GM18502 (cell line): ENCODE results near the gene CCDC81.

Experiments used
- ATAC-seq: cut with Tn5 transposase; IDR thresholded peaks from one replicate; pipeline ENCODE4 v1.9.1; 2021; ENCODE audit warnings: mild to moderate bottlenecking; ENCODE audit not compliant: unreplicated experiment, poor library complexity

The CCDC81 gene

GRCh38 chr11:86435711-86436110 is 61.0 kb downstream of the CCDC81 start:
- ATAC-seq = no peak

- no peak for ATAC-seq
Observed at GRCh38 chr11:86438685-86439084, 64.0 kb downstream of the CCDC81 start.

GRCh38 chr11:86440305-86440716 is 65.6 kb downstream of the CCDC81 start:
- no peak for ATAC-seq

GRCh38 chr11:86440843-86441242 is 66.2 kb downstream of the CCDC81 start:
- no peak for ATAC-seq

- no peak for ATAC-seq
Observed at GRCh38 chr11:86442420-86442819, 67.7 kb downstream of the CCDC81 start.

GRCh38 chr11:86442827-86443226 is 68.1 kb downstream of the CCDC81 start:
- ATAC-seq = no peak

- no peak for ATAC-seq
Observed at GRCh38 chr11:86443415-86443814, 68.7 kb downstream of the CCDC81 start.

- ATAC-seq = no peak
Observed at GRCh38 chr11:86444981-86445380, 70.3 kb downstream of the CCDC81 start.

- no peak for ATAC-seq
Observed at GRCh38 chr11:86446163-86446923, 71.7 kb downstream of the CCDC81 start.

- ATAC-seq = no peak
Observed at GRCh38 chr11:86446924-86447285, 72.2 kb downstream of the CCDC81 start.

GRCh38 chr11:86447763-86448480 is 73.2 kb downstream of the CCDC81 start:
- ATAC-seq = peak; percentile 47

- no peak for ATAC-seq
Observed at GRCh38 chr11:86449993-86450629, 75.4 kb downstream of the CCDC81 start.

GRCh38 chr11:86453290-86454030 is 78.8 kb downstream of the CCDC81 start:
- ATAC-seq = no peak

GRCh38 chr11:86456075-86456939 is 81.6 kb downstream of the CCDC81 start:
- ATAC-seq = peak; percentile 79

GRCh38 chr11:86458294-86459001 is 83.8 kb downstream of the CCDC81 start:
- no peak for ATAC-seq

- no peak for ATAC-seq
Observed at GRCh38 chr11:86459002-86459385, 84.3 kb downstream of the CCDC81 start.

- no peak for ATAC-seq
Observed at GRCh38 chr11:86459682-86460460, 85.2 kb downstream of the CCDC81 start.
